Smooth muscle cell (in vitro differentiated cells): ENCODE data around the gene PDE3B. TPM values are rescaled to one million over a fixed set of nuclear protein-coding genes. Genes with fewer than 3 reads are reported as not detected.

Experiments used
- DNase-seq: peaks from one replicate; lab custom pipeline; 2025; ENCODE audit not compliant: unreplicated experiment; lab: John Stamatoyannopoulos, UW
- H2AFZ ChIP-seq: fragments of 200-600 bp; sonication (generic); 2 replicates; pipeline ENCODE4 v1.6.0; 2016; ENCODE audit warnings: antibody characterized with exemption, low read depth, mild to moderate bottlenecking
- H3F3A ChIP-seq: fragments of 200-600 bp; sonication (generic); 2 replicates; pipeline ENCODE4 v1.6.0; 2017; ENCODE audit warnings: antibody characterized with exemption, low read depth
- H3K27ac ChIP-seq: fragments of 200-600 bp; sonication (generic); 2 replicates; pipeline ENCODE4 v1.5.1; 2016; ENCODE audit warnings: low read depth, mild to moderate bottlenecking
- H3K27me3 ChIP-seq: fragments of 200-600 bp; sonication (generic); 2 replicates; pipeline ENCODE4 v1.6.1; 2016; ENCODE audit warnings: low read depth, mild to moderate bottlenecking
- H3K36me3 ChIP-seq: fragments of 200-600 bp; sonication (generic); 2 replicates; pipeline ENCODE4 v1.5.1; 2016; ENCODE audit warnings: low read depth
- H3K4me1 ChIP-seq: fragments of 200-600 bp; sonication (generic); 2 replicates; pipeline ENCODE4 v1.5.1; 2016; ENCODE audit warnings: low read depth
- H3K4me2 ChIP-seq: fragments of 200-600 bp; sonication (generic); 2 replicates; pipeline ENCODE4 v1.6.0; 2016; ENCODE audit warnings: mild to moderate bottlenecking
- H3K4me3 ChIP-seq: fragments of 200-600 bp; sonication (generic); 2 replicates; pipeline ENCODE4 v1.5.1; 2016; ENCODE audit warnings: mild to moderate bottlenecking
- H3K79me2 ChIP-seq: fragments of 200-600 bp; sonication (generic); 2 replicates; pipeline ENCODE4 v1.6.0; 2016; ENCODE audit warnings: low read depth, mild to moderate bottlenecking
- H3K9ac ChIP-seq: fragments of 200-600 bp; sonication (generic); 2 replicates; pipeline ENCODE4 v1.6.0; 2016; ENCODE audit warnings: low read depth
- H3K9me3 ChIP-seq: fragments of 200-600 bp; sonication (generic); replicated peaks from 2 replicates; pipeline ENCODE4 v1.5.1; 2016; ENCODE audit warnings: low read depth
- H4K20me1 ChIP-seq: fragments of 200-600 bp; sonication (generic); 2 replicates; pipeline ENCODE4 v1.6.0; 2016; ENCODE audit warnings: low read depth
- WGBS: methylation state at CpG from one replicate; pipeline ENCODE4 v1.1.7; 2016; ENCODE audit warnings: low lambda C conversion rate; 5-methylcytosine and 5-hydroxymethylcytosine counted together
- polyA plus RNA-seq: library from polyadenylated mRNA; unstranded; fragments of >200 nt; fragmentation: Nextera tagmentation; extraction: Ambion mirVana; gene quantifications from 2 replicates; pipeline ENCODE4 v1.2.1, GENCODE V29; 2016
- total RNA-seq: library from RNA; depleted of rRNA; stranded (reverse); fragments of >200 nt; gene quantifications from 2 replicates; pipeline ENCODE4 v1.2.3, GENCODE V29; 2014
- TF ChIP-seq, protein P1 (sequence below): fragments of 200-600 bp; sonication (generic); IDR thresholded peaks from 2 replicates; pipeline ENCODE4 v1.5.1; 2017; ENCODE audit warnings: borderline replicate concordance, mild to moderate bottlenecking, antibody characterized with exemption; ENCODE audit not compliant: insufficient read depth, poor library complexity, severe bottlenecking

The PDE3B gene
- total and polyA plus RNA-seq, 2 experiments from 2014 or later = 1.7 to 1.8 TPM

GRCh38 chr11:14617241-14618027, 26.2 kb upstream of the PDE3B start:
- no peak overlapping the region for H3K9ac ChIP-seq
- no peaks in the 10 kb centered on the region for H4K20me1 ChIP-seq
- peak overlapping the region; percentile 22 for H3K27ac ChIP-seq
- H2AFZ ChIP-seq = no peak overlapping the region
- no peak overlapping the region for H3K4me3 ChIP-seq
- no peaks in the 10 kb centered on the region for H3K9me3 ChIP-seq
- DNase-seq = no peak
- H3K4me2 ChIP-seq = peak overlapping the region; percentile 33
- no peaks in the 10 kb centered on the region for H3K27me3 ChIP-seq
- 33% methylated on average over 2 of the region's 2 CpGs for WGBS
- peaks cover 13% of the 10 kb centered on the region for H3K4me1 ChIP-seq
- TF ChIP-seq, protein P1, sequence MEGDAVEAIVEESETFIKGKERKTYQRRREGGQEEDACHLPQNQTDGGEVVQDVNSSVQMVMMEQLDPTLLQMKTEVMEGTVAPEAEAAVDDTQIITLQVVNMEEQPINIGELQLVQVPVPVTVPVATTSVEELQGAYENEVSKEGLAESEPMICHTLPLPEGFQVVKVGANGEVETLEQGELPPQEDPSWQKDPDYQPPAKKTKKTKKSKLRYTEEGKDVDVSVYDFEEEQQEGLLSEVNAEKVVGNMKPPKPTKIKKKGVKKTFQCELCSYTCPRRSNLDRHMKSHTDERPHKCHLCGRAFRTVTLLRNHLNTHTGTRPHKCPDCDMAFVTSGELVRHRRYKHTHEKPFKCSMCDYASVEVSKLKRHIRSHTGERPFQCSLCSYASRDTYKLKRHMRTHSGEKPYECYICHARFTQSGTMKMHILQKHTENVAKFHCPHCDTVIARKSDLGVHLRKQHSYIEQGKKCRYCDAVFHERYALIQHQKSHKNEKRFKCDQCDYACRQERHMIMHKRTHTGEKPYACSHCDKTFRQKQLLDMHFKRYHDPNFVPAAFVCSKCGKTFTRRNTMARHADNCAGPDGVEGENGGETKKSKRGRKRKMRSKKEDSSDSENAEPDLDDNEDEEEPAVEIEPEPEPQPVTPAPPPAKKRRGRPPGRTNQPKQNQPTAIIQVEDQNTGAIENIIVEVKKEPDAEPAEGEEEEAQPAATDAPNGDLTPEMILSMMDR = no peak
- H3F3A ChIP-seq = peaks cover 18% of the 10 kb centered on the region
- H3K79me2 ChIP-seq = no peaks in the 10 kb centered on the region
- H3K36me3 ChIP-seq = no peaks in the 10 kb centered on the region

- Histone ChIP-seq H3K4me1 (peaks cover 13% of the 10 kb centered on the region), H3K9me3 (no peaks in the 10 kb centered on the region), H3K36me3 (no peaks in the 10 kb centered on the region), H4K20me1 (no peaks in the 10 kb centered on the region), H3K9ac (no peak overlapping the region), H3K4me2 (peak overlapping the region; percentile 33), H3K27me3 (no peaks in the 10 kb centered on the region), H3K79me2 (no peaks in the 10 kb centered on the region), H3K27ac (peak overlapping the region; percentile 22), H3K4me3 (no peak overlapping the region), H2AFZ (no peak overlapping the region), H3F3A (peaks cover 18% of the 10 kb centered on the region)
- TF ChIP-seq, protein P1 = no peak
- WGBS = 77% methylated on average over 2 of the region's 2 CpGs
- DNase-seq = no peak
Observed at GRCh38 chr11:14618060-14618459, 25.5 kb upstream of the PDE3B start.

DNA sequence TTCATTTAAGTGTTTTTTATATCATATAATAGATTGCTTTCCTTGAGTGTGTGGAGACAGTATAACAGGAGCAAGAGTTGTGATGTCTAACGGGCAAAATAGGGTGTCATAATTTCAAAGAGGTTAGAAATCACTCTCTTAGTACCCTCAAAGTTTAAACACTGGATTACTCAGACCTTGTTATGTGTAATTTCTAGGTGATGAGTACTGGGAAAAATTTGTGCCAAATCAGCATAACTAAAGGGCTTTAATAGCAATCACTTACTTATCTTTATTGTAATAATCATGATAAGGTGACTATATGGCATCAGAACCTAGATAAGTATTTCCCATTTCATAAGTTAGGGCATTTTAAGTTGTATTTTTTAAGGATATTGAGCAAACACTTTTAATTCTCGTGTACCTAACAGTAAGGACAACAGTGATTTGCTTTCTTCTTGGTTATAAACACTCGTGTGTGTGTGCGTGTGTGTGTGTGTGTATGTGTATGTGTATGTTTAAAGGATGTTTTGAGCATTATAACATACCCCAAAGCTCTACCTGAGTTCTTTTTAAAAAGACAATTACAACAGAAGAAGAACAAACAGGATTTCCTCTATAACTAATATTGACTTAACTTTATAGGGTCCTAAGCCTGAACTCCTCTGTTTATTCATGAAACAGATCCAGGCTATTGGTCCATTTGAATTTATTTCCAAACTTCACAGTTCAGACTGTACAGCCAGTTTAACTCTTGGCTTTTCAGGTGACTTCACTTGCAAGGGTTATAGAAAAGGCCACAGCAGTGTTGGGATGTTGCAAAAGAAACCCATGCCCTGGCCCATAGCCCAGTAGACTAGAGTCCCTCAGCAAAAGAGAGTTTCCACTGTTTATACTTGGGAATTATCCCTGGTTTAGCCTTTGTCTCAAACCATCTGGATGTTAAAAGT, 23.7 kb upstream of the PDE3B start:
- Histone ChIP-seq H3K4me1 (peaks cover 13% of the 10 kb centered on the region), H3K27ac (peak overlapping the region; percentile 18), H3K79me2 (no peaks in the 10 kb centered on the region), H3K36me3 (no peaks in the 10 kb centered on the region), H4K20me1 (no peaks in the 10 kb centered on the region), H2AFZ (no peak overlapping the region), H3F3A (peaks cover 18% of the 10 kb centered on the region), H3K4me2 (peak overlapping the region; percentile 1), H3K9me3 (no peaks in the 10 kb centered on the region), H3K9ac (no peak overlapping the region), H3K27me3 (no peaks in the 10 kb centered on the region), H3K4me3 (no peak overlapping the region)
- TF ChIP-seq, protein P1 = no peak
- WGBS = 61% methylated on average over 4 of the region's 4 CpGs
- no peak for DNase-seq
